SH-SY5Y (cell line): Measurements from ENCODE around the gene GJB2.

Experiments
- GATA2 ChIP-seq: IDR thresholded peaks from 2 replicates; pipeline ENCODE4 v1.6.1; 2011; ENCODE audit warnings: mild to moderate bottlenecking, low read depth, low read length
- GATA3 ChIP-seq: IDR thresholded peaks from 2 replicates; pipeline ENCODE4 v1.6.1; 2011; ENCODE audit warnings: low read depth, mild to moderate bottlenecking, low read length, moderate library complexity

DNA sequence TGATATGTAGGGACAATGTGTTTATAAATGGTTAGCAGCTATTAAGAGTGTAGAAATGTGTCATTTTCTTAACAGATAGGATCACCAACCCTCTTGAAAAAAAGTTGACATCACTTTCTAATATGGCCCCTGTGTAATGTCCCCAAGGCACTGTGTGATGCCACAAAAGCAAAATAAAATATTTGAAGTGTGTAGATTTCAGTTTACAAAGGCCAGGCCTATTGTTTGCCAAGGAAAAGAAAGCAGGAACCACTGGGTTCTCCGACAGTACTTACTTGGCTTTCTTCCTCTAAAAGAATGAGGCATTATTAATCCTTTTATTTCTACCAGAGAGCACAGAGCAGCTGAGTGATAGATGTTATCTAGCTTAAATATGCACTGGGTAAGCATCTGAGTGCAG is 21.4 kb downstream of the GJB2 start:
- TF ChIP-seq GATA2 (no peak), GATA3 (no peak)
